HepG2 (cell line): Measurements from ENCODE around the gene FAM118A. TPM values are rescaled to one million over a fixed set of nuclear protein-coding genes. Genes with fewer than 3 reads are reported as not detected.
A peak's percentile ranks its signal among the peaks of the same experiment; 100 is the strongest.

ENCODE experiments used
- ARID4A ChIP-seq: sonication (generic); formaldehyde crosslinking; IDR thresholded peaks from 2 replicates; pipeline ENCODE4 v1.5.0; 2020; ENCODE audit warnings: mild to moderate bottlenecking, missing genetic modification reagents, borderline replicate concordance
- ARNT ChIP-seq: fragments of 450-650 bp; IDR thresholded peaks from 2 replicates; pipeline ENCODE4 v1.6.1; 2017
- DMTF1 ChIP-seq: sonication (generic); formaldehyde crosslinking; IDR thresholded peaks from 2 replicates; pipeline ENCODE4 v1.4.0; 2020; ENCODE audit warnings: mild to moderate bottlenecking, missing genetic modification reagents
- HNRNPL ChIP-seq: fragments of 200-400 bp; formaldehyde crosslinking; IDR thresholded peaks from 2 replicates; pipeline ENCODE4 v1.6.1; 2017; ENCODE audit warnings: mild to moderate bottlenecking, low read depth, low read length
- HOXA9 ChIP-seq: sonication (generic); formaldehyde crosslinking; IDR thresholded peaks from 2 replicates; pipeline ENCODE4 v1.8.1; 2022; ENCODE audit warnings: missing genetic modification reagents, mild to moderate bottlenecking, moderate library complexity, borderline replicate concordance
- MAFK ChIP-seq, 2 experiments: IDR thresholded peaks in 1 of 2; conservative IDR thresholded peaks in 1 of 2; 2 replicates each; pipeline ENCODE4 v1.6.1; 2011; ENCODE audit warnings: improper control_type of control experiment in 2 of 2, low read length in 2 of 2
- NR2C2 ChIP-seq: sonication (generic); formaldehyde crosslinking; IDR thresholded peaks from 2 replicates; pipeline ENCODE4 v1.4.0; 2020; ENCODE audit warnings: missing genetic modification reagents, mild to moderate bottlenecking, moderate library complexity, borderline replicate concordance
- TMF1 ChIP-seq: sonication (generic); formaldehyde crosslinking; IDR thresholded peaks from 2 replicates; pipeline ENCODE4 v1.8.1; 2022; ENCODE audit warnings: low read depth, missing genetic modification reagents
- ZBTB21 ChIP-seq: sonication (generic); formaldehyde crosslinking; IDR thresholded peaks from 2 replicates; pipeline ENCODE4 v1.4.0; 2020; ENCODE audit warnings: missing genetic modification reagents
- ZFP1 ChIP-seq: IDR thresholded peaks from 2 replicates; pipeline ENCODE4 v1.6.1; 2016
- ZNF225 ChIP-seq: sonication (generic); formaldehyde crosslinking; IDR thresholded peaks from 2 replicates; pipeline ENCODE4 v1.4.0; 2020; ENCODE audit warnings: mild to moderate bottlenecking, missing genetic modification reagents
- ZNF276 ChIP-seq: sonication (generic); formaldehyde crosslinking; IDR thresholded peaks from 2 replicates; pipeline ENCODE4 v1.4.0; 2020; ENCODE audit warnings: mild to moderate bottlenecking, low read depth, missing genetic modification reagents
- ZNF281 ChIP-seq: sonication (generic); formaldehyde crosslinking; IDR thresholded peaks from 2 replicates; pipeline ENCODE4 v1.4.0; 2020; ENCODE audit warnings: missing genetic modification reagents, borderline replicate concordance
- ZNF296 ChIP-seq: sonication (generic); formaldehyde crosslinking; conservative IDR thresholded peaks from 2 replicates; pipeline ENCODE4 v1.5.0; 2020; ENCODE audit warnings: mild to moderate bottlenecking, missing genetic modification reagents
- ZNF749 ChIP-seq: sonication (generic); formaldehyde crosslinking; IDR thresholded peaks from 2 replicates; pipeline ENCODE4 v1.8.0; 2022; ENCODE audit warnings: mild to moderate bottlenecking, missing genetic modification reagents, moderate library complexity, borderline replicate concordance
- ZNF788 ChIP-seq: sonication (generic); formaldehyde crosslinking; IDR thresholded peaks from 2 replicates; pipeline ENCODE4 v1.5.0; 2020; ENCODE audit warnings: mild to moderate bottlenecking, missing genetic modification reagents, borderline replicate concordance
- ZNF879 ChIP-seq: sonication (generic); formaldehyde crosslinking; IDR thresholded peaks from 2 replicates; pipeline ENCODE4 v1.8.1; 2023; ENCODE audit warnings: missing genetic modification reagents
- polyA plus RNA-seq, 8 experiments: library from polyadenylated mRNA; depleted of rRNA in 3 of 8; stranded (reverse) in 7 of 8; unstranded in 1 of 8; fragments of >200 nt; fragmentation: Illumina TruSeq in 4 of 8; extraction: Trizol in 4 of 8; gene quantifications; 2 replicates each; pipeline versions ENCODE4 v1.2.1 to v1.2.3, GENCODE V29; 2011 to 2016; ENCODE audit warnings: low read depth in 4 of 8, missing spikeins in 1 of 8, mixed read lengths in 1 of 8; ENCODE audit not compliant: insufficient read depth in 1 of 8
- total RNA-seq, 5 experiments: library from RNA; depleted of rRNA; stranded (reverse); fragments of >200 nt; fragmentation: Illumina TruSeq; extraction: Trizol; gene quantifications; 2 replicates each; pipeline ENCODE4 v1.2.3, GENCODE V29; 2016; ENCODE audit warnings: low read depth in 1 of 5

The FAM118A gene
- total and polyA plus RNA-seq, 2 of the 13 experiments (the other 11 are each of a cell fraction or from before 2014, with no cell fraction given): 36.7 to 48.2 TPM

- peak; percentile 82 for TF ChIP-seq ZNF281 (CRISPR knock-in tag)
- peak; percentile 19; the same call in 1 of the 2 replicates for TF ChIP-seq ZNF788 (CRISPR knock-in tag)
- no peak for TF ChIP-seq ARNT
- TF ChIP-seq ZNF879 (CRISPR knock-in tag): no peak
- TF ChIP-seq HOXA9 (CRISPR knock-in tag): no peak
- TF ChIP-seq ARID4A (CRISPR knock-in tag): no peak
- TF ChIP-seq TMF1 (CRISPR knock-in tag): no peak
- TF ChIP-seq ZNF225 (CRISPR knock-in tag): 0 out of 2 replicates have a peak, but pooled peaks have one; percentile 47
- no peak for TF ChIP-seq ZNF749 (CRISPR knock-in tag)
- TF ChIP-seq ZFP1 (CRISPR knock-in tag): no peak
- peak; percentile 73 for TF ChIP-seq NR2C2
- no peak for TF ChIP-seq MAFK (conservative IDR thresholded peaks at IDR 0.05 in 1 of 2, IDR thresholded peaks at IDR 0.05 in 1 of 2; ENCODE audit: low read length in 2 of 2)
- TF ChIP-seq ZNF276 (CRISPR knock-in tag): peak; percentile 41
- no peak for TF ChIP-seq ZBTB21
- no peak for TF ChIP-seq DMTF1 (CRISPR knock-in tag)
- TF ChIP-seq ZNF296 (CRISPR knock-in tag): 0 out of 2 replicates have a peak, but pooled peaks have one; percentile 42
- peak; percentile 93 for TF ChIP-seq HNRNPL
Measured at GRCh38 chr22:45286854-45287551, 22.7 kb upstream of the FAM118A start (continued).
